SK-N-SH (cell line): ENCODE measurements around the gene PCNX3. TPM values are rescaled to one million over a fixed set of nuclear protein-coding genes. Genes with fewer than 3 reads are reported as not detected.

Experiments used
- CTCF ChIA-PET: fragments of 300-600, 350-600 bp; formaldehyde crosslinking; extraction: SDS; loops from one replicate; lab custom pipeline; 2021; lab: Yijun Ruan, JAX
- POLR2A ChIA-PET: fragments of 350-600 bp; sonication (Branson Sonifier 250); formaldehyde crosslinking; extraction: SDS; loops from one replicate; lab custom pipeline; 2020; ENCODE audit warnings: antibody characterized with exemption, inconsistent platforms; lab: Yijun Ruan, JAX
- DNase-seq: peaks from one replicate; pipeline ENCODE4 v3.0.0; 2012
- H2AFZ ChIP-seq: fragments of 200-600 bp; sonication (generic); 2 replicates; pipeline ENCODE4 v1.8.1; 2016; ENCODE audit warnings: antibody characterized with exemption, mild to moderate bottlenecking, low read depth
- H3F3A ChIP-seq: fragments of 200-600 bp; sonication (generic); replicated peaks from 2 replicates; pipeline ENCODE3; 2016; ENCODE audit warnings: antibody characterized with exemption, mild to moderate bottlenecking; ENCODE audit not compliant: insufficient read depth
- H3K27ac ChIP-seq, 2 experiments: fragments of 200-500 bp in 1 of 2; fragments of 200-600 bp in 1 of 2; sonication (Bioruptor generic) in 1 of 2; sonication (generic), shearing (Covaris generic) in 1 of 2; 2 replicates each; pipeline versions ENCODE4 v1.5.1 to v1.6.1; 2014 to 2016; ENCODE audit warnings: low read depth in 2 of 2, inconsistent platforms in 1 of 2, low read length in 1 of 2, mild to moderate bottlenecking in 1 of 2, mixed read lengths in 1 of 2
- H3K27me3 ChIP-seq: fragments of 200-600 bp; sonication (generic), shearing (Covaris generic); 2 replicates; pipeline ENCODE4 v1.6.1; 2016; ENCODE audit warnings: mixed run types; ENCODE audit not compliant: insufficient read depth
- H3K36me3 ChIP-seq, 2 experiments: fragments of 200-500 bp in 1 of 2; fragments of 200-600 bp in 1 of 2; sonication (Bioruptor generic) in 1 of 2; sonication (generic) in 1 of 2; replicated peaks in 1 of 2; 2 replicates each; pipeline versions ENCODE3 to v1.5.1; 2014 to 2016; ENCODE audit warnings: low read length in 1 of 2, mild to moderate bottlenecking in 1 of 2; ENCODE audit not compliant: insufficient read depth in 2 of 2, control insufficient read depth in 1 of 2
- H3K4me1 ChIP-seq, 2 experiments: fragments of 200-500 bp in 1 of 2; fragments of 200-600 bp in 1 of 2; sonication (Bioruptor generic) in 1 of 2; sonication (generic), shearing (Covaris generic) in 1 of 2; 2 replicates each; pipeline versions ENCODE4 v1.5.1 to v1.6.1; 2014 to 2016; ENCODE audit warnings: low read depth in 1 of 2, low read length in 1 of 2, mixed run types in 1 of 2; ENCODE audit not compliant: insufficient read depth in 2 of 2, control insufficient read depth in 1 of 2
- H3K4me2 ChIP-seq: fragments of 200-600 bp; sonication (generic), shearing (Covaris generic); 2 replicates; pipeline ENCODE4 v1.6.1; 2017; ENCODE audit warnings: mixed run types
- H3K4me3 ChIP-seq, 2 experiments: fragments of 200-500 bp in 1 of 2; fragments of 200-600 bp in 1 of 2; sonication (Bioruptor generic) in 1 of 2; sonication (generic), shearing (Covaris generic) in 1 of 2; 2 replicates each; pipeline versions ENCODE4 v1.5.1 to v1.8.1; 2014 to 2016; ENCODE audit warnings: low read depth in 2 of 2, inconsistent platforms in 1 of 2, low read length in 1 of 2, mild to moderate bottlenecking in 1 of 2, mixed read lengths in 1 of 2, moderate library complexity in 1 of 2
- H3K79me2 ChIP-seq: fragments of 200-600 bp; sonication (generic); 2 replicates; pipeline ENCODE4 v1.8.1; 2017; ENCODE audit warnings: mild to moderate bottlenecking; ENCODE audit not compliant: insufficient read depth
- H3K9ac ChIP-seq: fragments of 200-600 bp; sonication (generic); 2 replicates; pipeline ENCODE4 v1.6.1; 2017; ENCODE audit warnings: mixed run types
- H3K9me2 ChIP-seq: fragments of 200-600 bp; sonication (generic); 2 replicates; pipeline ENCODE4 v1.6.1; 2017; ENCODE audit warnings: mixed run types
- H3K9me3 ChIP-seq: fragments of 200-600 bp; sonication (generic); 2 replicates; pipeline ENCODE4 v1.6.1; 2017; ENCODE audit warnings: mixed run types, mild to moderate bottlenecking, moderate library complexity
- H4K20me1 ChIP-seq: fragments of 200-600 bp; sonication (generic); 2 replicates; pipeline ENCODE4 v1.6.1; 2017; ENCODE audit warnings: mild to moderate bottlenecking, mixed run types; ENCODE audit not compliant: insufficient read depth
- CHD2 ChIP-seq: fragments of 150-350 bp; IDR thresholded peaks from 2 replicates; pipeline ENCODE4 v1.6.1; 2018; ENCODE audit warnings: low read length; ENCODE audit not compliant: partially characterized antibody
- ELF1 ChIP-seq: IDR thresholded peaks from 2 replicates; pipeline ENCODE4 v1.4.0; 2012
- EP300 ChIP-seq, 2 experiments: IDR thresholded peaks; 2 replicates each; pipeline versions ENCODE4 v1.4.0 to v1.6.1; 2012; ENCODE audit warnings: borderline replicate concordance in 1 of 2, low read depth in 1 of 2, low read length in 1 of 2
- EZH2phosphoT487 ChIP-seq: fragments of 200-600 bp; sonication (generic); IDR thresholded peaks from 2 replicates; pipeline ENCODE4 v1.6.1; 2017; ENCODE audit warnings: low read depth, mixed run types, mild to moderate bottlenecking, antibody characterized with exemption, moderate library complexity, borderline replicate concordance
- FOSL2 ChIP-seq: IDR thresholded peaks from 2 replicates; pipeline ENCODE4 v1.4.0; 2012; ENCODE audit warnings: low read depth, mild to moderate bottlenecking, moderate library complexity, borderline replicate concordance
- FOXJ3 ChIP-seq: sonication (generic); formaldehyde crosslinking; IDR thresholded peaks from 2 replicates; pipeline ENCODE4 v1.5.1; 2020; ENCODE audit warnings: mild to moderate bottlenecking, missing genetic modification reagents
- JUND ChIP-seq: IDR thresholded peaks from 2 replicates; pipeline ENCODE4 v1.4.0; 2012
- MXI1 ChIP-seq: IDR thresholded peaks from 2 replicates; pipeline ENCODE4 v1.6.1; 2012; ENCODE audit warnings: mild to moderate bottlenecking, low read depth, low read length, improper control_type of control experiment
- NFIC ChIP-seq: IDR thresholded peaks from 2 replicates; pipeline ENCODE4 v1.4.0; 2012; ENCODE audit warnings: borderline replicate concordance
- PBX3 ChIP-seq: IDR thresholded peaks from 2 replicates; pipeline ENCODE4; 2012
- RFX5 ChIP-seq: IDR thresholded peaks from 2 replicates; pipeline ENCODE4 v1.6.1; 2012; ENCODE audit warnings: mild to moderate bottlenecking, improper control_type of control experiment, low read length
- RXRA ChIP-seq: IDR thresholded peaks from 2 replicates; pipeline ENCODE4 v1.4.0; 2012; ENCODE audit warnings: low read depth, mild to moderate bottlenecking, borderline replicate concordance
- TCF12 ChIP-seq: IDR thresholded peaks from 2 replicates; pipeline ENCODE4 v1.4.0; 2012
- TEAD4 ChIP-seq: IDR thresholded peaks from 2 replicates; pipeline ENCODE4 v1.4.0; 2012; ENCODE audit warnings: mild to moderate bottlenecking, borderline replicate concordance; ENCODE audit not compliant: insufficient read depth
- USF2 ChIP-seq: fragments of 150-350 bp; IDR thresholded peaks from 2 replicates; pipeline ENCODE4 v1.6.1; 2017; ENCODE audit warnings: antibody characterized with exemption, low read length, low read depth, borderline replicate concordance
- WGBS: methylation state at CpG from one replicate; pipeline ENCODE4 v1.1.6; 2017; ENCODE audit warnings: low lambda C conversion rate; 5-methylcytosine and 5-hydroxymethylcytosine counted together
- polyA plus RNA-seq, 3 experiments: library from polyadenylated mRNA; depleted of rRNA; stranded (reverse); fragments of >200 nt; gene quantifications; 2 replicates each; pipeline ENCODE4 v1.2.3, GENCODE V29; 2012

The PCNX3 gene
- polyA plus RNA-seq, 1 of the 3 experiments (the other 2 are of a cell fraction) = 33.7 TPM

GRCh38 chr11:65595131-65595530 lies 20.4 kb upstream of the PCNX3 start:
- peaks cover 12 to 32% of the 10 kb centered on the region in 2 experiments for H3K36me3 ChIP-seq
- DNase-seq = peak; percentile 38
- WGBS = 80% methylated on average over 1 of the region's 3 CpGs
- no peak overlapping the region for H3K9ac ChIP-seq
- H3K4me1 ChIP-seq = peaks cover 0 to 12% of the 10 kb centered on the region in 2 experiments; a peak in 1 of 4 replicates
- ChIA-PET POLR2A (interaction anchor here (0.6 to 3.1 kb wide), 4 partner anchors 10 to 179 kb away, joined by 3 to 15 read pairs (median 4); no protein-coding TSS in a partner anchor), CTCF (interaction anchor here (0.9 to 12.8 kb wide), 9 partner anchors 10 to 219 kb away, joined by 3 to 216 read pairs (median 13); partner anchors contain the start of genes EHBP1L1, FAM89B, MAP3K11 and ZNRD2)
- H3K27me3 ChIP-seq = no peaks in the 10 kb centered on the region
- H3K9me3 ChIP-seq = no peaks in the 10 kb centered on the region
- no peak for TF ChIP-seq TEAD4
- TF ChIP-seq TCF12 = no peak
- no peak overlapping the region for H3K4me2 ChIP-seq
- no peak overlapping the region for H2AFZ ChIP-seq
- no peak overlapping the region; a peak in 1 of 4 replicates for H3K27ac ChIP-seq
- H3K4me3 ChIP-seq = no peak overlapping the region
- H4K20me1 ChIP-seq = no peaks in the 10 kb centered on the region
- peaks cover 9% of the 10 kb centered on the region for H3F3A ChIP-seq
- no peaks in the 10 kb centered on the region for H3K9me2 ChIP-seq
- no peaks in the 10 kb centered on the region for H3K79me2 ChIP-seq

DNA sequence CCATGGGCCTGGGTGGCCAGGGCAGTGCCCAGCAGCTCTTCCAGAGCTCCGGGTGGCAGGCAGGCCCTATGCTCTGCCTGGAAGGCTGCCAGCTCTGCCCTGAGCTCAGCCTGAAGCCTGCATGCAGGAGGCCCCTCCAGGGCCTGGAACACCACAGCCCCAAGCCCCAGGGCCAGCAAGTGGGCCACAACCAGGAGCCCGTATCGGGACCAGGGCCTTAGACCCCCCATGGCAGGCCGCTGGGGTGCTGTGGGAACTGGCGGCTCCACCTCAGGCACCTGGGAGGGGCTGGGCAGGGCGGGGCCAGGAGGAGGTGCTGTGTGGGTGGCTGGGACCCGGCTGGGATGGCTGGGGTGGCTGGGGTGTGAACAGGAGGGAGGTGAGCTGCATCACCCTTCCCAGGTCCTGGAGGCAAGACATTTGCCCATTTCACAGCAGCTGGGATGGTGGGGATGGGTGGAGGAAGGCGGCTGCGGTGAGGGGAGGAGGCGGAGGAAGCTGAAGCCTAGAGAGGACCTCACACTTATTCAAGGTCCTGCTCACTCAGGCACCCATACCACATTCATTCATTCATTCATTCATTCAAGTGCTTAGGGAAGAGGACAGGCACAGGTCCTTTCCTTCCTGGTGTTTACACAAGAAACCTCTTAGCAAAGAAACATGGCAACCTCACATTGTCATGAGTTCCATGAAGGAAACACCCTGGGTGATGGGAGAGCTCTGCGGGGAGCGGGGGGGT lies 19.9 kb upstream of the PCNX3 start, which contains the start of gene KCNK7:
Gene KCNK7 (minus strand): TSS at position 258 of the 739 bp plus-strand sequence. CDS start 28 bp downstream, at position 230.
- Histone ChIP-seq H2AFZ (no peak within 1 kb of the TSS), H3K36me3 (peaks cover 12 to 29% of the 10 kb centered on the region in 2 experiments)
- CTCF ChIA-PET = interaction anchor here (0.9 to 12.8 kb wide), 8 partner anchors 9 to 55 kb away, joined by 3 to 216 read pairs (median 14); partner anchors contain the start of genes EHBP1L1, FAM89B, MAP3K11 and ZNRD2

GRCh38 chr11:65596520-65596919 lies 19.1 kb upstream of the PCNX3 start:
- H3K79me2 ChIP-seq = no peaks in the 10 kb centered on the region
- H3K27me3 ChIP-seq = no peaks in the 10 kb centered on the region
- ChIA-PET POLR2A (interaction anchor here (1.6 kb wide), 1 partner anchor 8 kb away, joined by 4 read pairs; no protein-coding TSS in a partner anchor), CTCF (interaction anchor here (1.4 to 12.8 kb wide), 3 partner anchors 8 to 56 kb away, joined by 3 to 216 read pairs (median 122); partner anchors contain the start of genes EHBP1L1 and FAM89B)
- peaks cover 0 to 12% of the 10 kb centered on the region in 2 experiments; a peak in 1 of 4 replicates for H3K4me1 ChIP-seq
- whole genome bisulfite sequencing = 88% methylated on average over 4 of the region's 6 CpGs
- no peaks in the 10 kb centered on the region for H3K9me3 ChIP-seq
- no peak for TF ChIP-seq PBX3
- no peak for TF ChIP-seq FOSL2
- no peak for TF ChIP-seq RXRA
- no peak for TF ChIP-seq EP300 (IDR thresholded peaks at IDR 0.05; ENCODE audit: borderline replicate concordance in 1 of 2, low read depth in 1 of 2, low read length in 1 of 2)
- no peak for TF ChIP-seq USF2
- TF ChIP-seq MXI1 = no peak
- H3K4me3 ChIP-seq = no peak overlapping the region
- no peaks in the 10 kb centered on the region for H3F3A ChIP-seq
- H3K9me2 ChIP-seq = no peaks in the 10 kb centered on the region
- H3K4me2 ChIP-seq = no peak overlapping the region
- H4K20me1 ChIP-seq = no peaks in the 10 kb centered on the region
- no peak for DNase-seq
- no peak overlapping the region for H3K27ac ChIP-seq
- H3K36me3 ChIP-seq = peaks cover 12 to 29% of the 10 kb centered on the region in 2 experiments
- no peak overlapping the region for H3K9ac ChIP-seq
- H2AFZ ChIP-seq = no peak overlapping the region

More for the DNA sequence above, 19.9 kb upstream of the PCNX3 start, which contains the start of gene KCNK7:
- no peak within 1 kb of the TSS; a peak in 1 of 4 replicates for H3K27ac ChIP-seq
- H3F3A ChIP-seq = peaks cover 4% of the 10 kb centered on the region
- POLR2A ChIA-PET = interaction anchor here (0.6 to 3.1 kb wide), 4 partner anchors 9 to 179 kb away, joined by 3 to 15 read pairs (median 4); no protein-coding TSS in a partner anchor
- peak; percentile 43 for DNase-seq
- H3K4me1 ChIP-seq = peaks cover 0 to 12% of the 10 kb centered on the region in 2 experiments; a peak in 1 of 4 replicates
- H3K79me2 ChIP-seq = no peaks in the 10 kb centered on the region
- H3K4me3 ChIP-seq = no peak within 1 kb of the TSS
- H3K27me3 ChIP-seq = no peaks in the 10 kb centered on the region
- H4K20me1 ChIP-seq = no peaks in the 10 kb centered on the region
- H3K9me2 ChIP-seq = no peaks in the 10 kb centered on the region
- no peak within 1 kb of the TSS for H3K4me2 ChIP-seq
- no peak for TF ChIP-seq CHD2
- TF ChIP-seq TCF12 = no peak
- TF ChIP-seq ELF1 = no peak
- TF ChIP-seq RFX5 = no peak
- TF ChIP-seq NFIC = no peak
- TF ChIP-seq EZH2phosphoT487 = no peak
- no peak for TF ChIP-seq JUND
- TF ChIP-seq FOXJ3 (CRISPR knock-in tag) = no peak
- TF ChIP-seq, all 33 proteins: peak for 0
- Histone ChIP-seq H3K9me3 (no peaks in the 10 kb centered on the region), H3K9ac (no peak within 1 kb of the TSS)
- WGBS = 88% methylated on average over 9 of the region's 12 CpGs
